Smooth muscle cell (in vitro differentiated cells): ENCODE data around the gene ZFYVE9. TPM values are rescaled to one million over a fixed set of nuclear protein-coding genes. Genes with fewer than 3 reads are reported as not detected.

ENCODE experiments used
- DNase-seq: peaks from one replicate; lab custom pipeline; 2025; ENCODE audit not compliant: unreplicated experiment; lab: John Stamatoyannopoulos, UW
- H2AFZ ChIP-seq: fragments of 200-600 bp; sonication (generic); 2 replicates; pipeline ENCODE4 v1.6.0; 2016; ENCODE audit warnings: antibody characterized with exemption, low read depth, mild to moderate bottlenecking
- H3F3A ChIP-seq: fragments of 200-600 bp; sonication (generic); 2 replicates; pipeline ENCODE4 v1.6.0; 2017; ENCODE audit warnings: antibody characterized with exemption, low read depth
- H3K27ac ChIP-seq: fragments of 200-600 bp; sonication (generic); 2 replicates; pipeline ENCODE4 v1.5.1; 2016; ENCODE audit warnings: low read depth, mild to moderate bottlenecking
- H3K27me3 ChIP-seq: fragments of 200-600 bp; sonication (generic); 2 replicates; pipeline ENCODE4 v1.6.1; 2016; ENCODE audit warnings: low read depth, mild to moderate bottlenecking
- H3K36me3 ChIP-seq: fragments of 200-600 bp; sonication (generic); 2 replicates; pipeline ENCODE4 v1.5.1; 2016; ENCODE audit warnings: low read depth
- H3K4me1 ChIP-seq: fragments of 200-600 bp; sonication (generic); 2 replicates; pipeline ENCODE4 v1.5.1; 2016; ENCODE audit warnings: low read depth
- H3K4me2 ChIP-seq: fragments of 200-600 bp; sonication (generic); 2 replicates; pipeline ENCODE4 v1.6.0; 2016; ENCODE audit warnings: mild to moderate bottlenecking
- H3K4me3 ChIP-seq: fragments of 200-600 bp; sonication (generic); 2 replicates; pipeline ENCODE4 v1.5.1; 2016; ENCODE audit warnings: mild to moderate bottlenecking
- H3K79me2 ChIP-seq: fragments of 200-600 bp; sonication (generic); 2 replicates; pipeline ENCODE4 v1.6.0; 2016; ENCODE audit warnings: low read depth, mild to moderate bottlenecking
- H3K9ac ChIP-seq: fragments of 200-600 bp; sonication (generic); 2 replicates; pipeline ENCODE4 v1.6.0; 2016; ENCODE audit warnings: low read depth
- H3K9me3 ChIP-seq: fragments of 200-600 bp; sonication (generic); replicated peaks from 2 replicates; pipeline ENCODE4 v1.5.1; 2016; ENCODE audit warnings: low read depth
- H4K20me1 ChIP-seq: fragments of 200-600 bp; sonication (generic); 2 replicates; pipeline ENCODE4 v1.6.0; 2016; ENCODE audit warnings: low read depth
- WGBS: methylation state at CpG from one replicate; pipeline ENCODE4 v1.1.7; 2016; ENCODE audit warnings: low lambda C conversion rate; 5-methylcytosine and 5-hydroxymethylcytosine counted together
- polyA plus RNA-seq: library from polyadenylated mRNA; unstranded; fragments of >200 nt; fragmentation: Nextera tagmentation; extraction: Ambion mirVana; gene quantifications from 2 replicates; pipeline ENCODE4 v1.2.1, GENCODE V29; 2016
- total RNA-seq: library from RNA; depleted of rRNA; stranded (reverse); fragments of >200 nt; gene quantifications from 2 replicates; pipeline ENCODE4 v1.2.3, GENCODE V29; 2014
- TF ChIP-seq, protein P1 (sequence below): fragments of 200-600 bp; sonication (generic); IDR thresholded peaks from 2 replicates; pipeline ENCODE4 v1.5.1; 2017; ENCODE audit warnings: borderline replicate concordance, mild to moderate bottlenecking, antibody characterized with exemption; ENCODE audit not compliant: insufficient read depth, poor library complexity, severe bottlenecking

ZFYVE9 gene
- total and polyA plus RNA-seq, 2 experiments from 2014 or later = 2.7 to 19.1 TPM

DNA sequence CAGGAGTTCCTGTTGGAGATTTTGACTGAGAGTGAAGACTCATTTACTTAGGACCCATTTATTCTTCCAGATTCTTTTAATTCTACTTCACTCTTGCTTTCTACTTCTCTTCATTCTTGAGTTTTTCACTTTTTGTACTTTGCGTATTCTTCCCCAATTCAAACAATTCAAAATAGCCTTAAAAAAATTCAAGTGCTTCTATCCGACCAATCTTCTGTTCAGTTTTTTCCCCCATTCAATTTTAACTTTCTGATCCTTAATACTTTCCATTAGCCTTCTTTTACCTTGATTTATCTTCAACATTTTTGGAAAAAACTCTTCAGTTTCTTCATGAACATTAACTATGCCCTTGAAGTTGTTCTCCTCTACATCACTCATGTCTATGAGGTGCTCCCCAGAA is 21.1 kb downstream of the ZFYVE9 start:
- 98% methylated on average over 2 of the region's 2 CpGs for WGBS
- no peaks in the 10 kb centered on the region for H3F3A ChIP-seq
- H2AFZ ChIP-seq = no peak overlapping the region
- no peak overlapping the region for H3K4me3 ChIP-seq
- H3K4me2 ChIP-seq = no peak overlapping the region
- no peaks in the 10 kb centered on the region for H3K9me3 ChIP-seq
- H3K27me3 ChIP-seq = no peaks in the 10 kb centered on the region
- no peaks in the 10 kb centered on the region for H3K4me1 ChIP-seq
- H3K27ac ChIP-seq = no peak overlapping the region
- no peak for DNase-seq
- H3K36me3 ChIP-seq = no peaks in the 10 kb centered on the region
- H3K79me2 ChIP-seq = no peaks in the 10 kb centered on the region
- TF ChIP-seq, protein P1, sequence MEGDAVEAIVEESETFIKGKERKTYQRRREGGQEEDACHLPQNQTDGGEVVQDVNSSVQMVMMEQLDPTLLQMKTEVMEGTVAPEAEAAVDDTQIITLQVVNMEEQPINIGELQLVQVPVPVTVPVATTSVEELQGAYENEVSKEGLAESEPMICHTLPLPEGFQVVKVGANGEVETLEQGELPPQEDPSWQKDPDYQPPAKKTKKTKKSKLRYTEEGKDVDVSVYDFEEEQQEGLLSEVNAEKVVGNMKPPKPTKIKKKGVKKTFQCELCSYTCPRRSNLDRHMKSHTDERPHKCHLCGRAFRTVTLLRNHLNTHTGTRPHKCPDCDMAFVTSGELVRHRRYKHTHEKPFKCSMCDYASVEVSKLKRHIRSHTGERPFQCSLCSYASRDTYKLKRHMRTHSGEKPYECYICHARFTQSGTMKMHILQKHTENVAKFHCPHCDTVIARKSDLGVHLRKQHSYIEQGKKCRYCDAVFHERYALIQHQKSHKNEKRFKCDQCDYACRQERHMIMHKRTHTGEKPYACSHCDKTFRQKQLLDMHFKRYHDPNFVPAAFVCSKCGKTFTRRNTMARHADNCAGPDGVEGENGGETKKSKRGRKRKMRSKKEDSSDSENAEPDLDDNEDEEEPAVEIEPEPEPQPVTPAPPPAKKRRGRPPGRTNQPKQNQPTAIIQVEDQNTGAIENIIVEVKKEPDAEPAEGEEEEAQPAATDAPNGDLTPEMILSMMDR = no peak
- H4K20me1 ChIP-seq = peaks cover 31% of the 10 kb centered on the region
- no peak overlapping the region for H3K9ac ChIP-seq

DNA sequence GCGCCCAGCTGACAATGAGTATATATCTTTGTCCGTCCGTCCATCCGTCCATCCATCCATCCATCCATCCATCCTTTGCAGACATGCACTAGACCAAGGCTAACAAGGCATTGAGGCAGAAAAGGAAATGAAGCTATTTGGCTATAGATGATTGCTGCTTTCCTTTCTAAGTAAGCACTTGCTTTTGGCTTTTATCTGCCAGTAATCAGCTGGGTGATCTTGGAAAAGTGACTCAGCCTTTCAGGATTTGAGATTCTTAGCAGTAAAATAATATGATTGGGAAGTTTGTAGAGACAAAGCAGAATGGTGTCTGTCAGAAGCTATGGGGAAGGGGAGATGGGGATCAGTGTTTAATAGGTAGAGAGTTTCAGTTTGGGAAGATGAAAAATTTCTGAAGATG is 22.7 kb downstream of the ZFYVE9 start:
- no peak for DNase-seq
- H3K4me1 ChIP-seq = no peaks in the 10 kb centered on the region
- H3F3A ChIP-seq = no peaks in the 10 kb centered on the region
- no peak overlapping the region for H3K9ac ChIP-seq
- H3K4me2 ChIP-seq = no peak overlapping the region
- no peak overlapping the region for H3K27ac ChIP-seq
- H3K9me3 ChIP-seq = no peaks in the 10 kb centered on the region
- H3K36me3 ChIP-seq = no peaks in the 10 kb centered on the region
- H3K79me2 ChIP-seq = no peaks in the 10 kb centered on the region
- peaks cover 31% of the 10 kb centered on the region for H4K20me1 ChIP-seq
- TF ChIP-seq, protein P1 = no peak
- WGBS = 90% methylated on average over 4 of the region's 4 CpGs
- H3K4me3 ChIP-seq = no peak overlapping the region
- no peaks in the 10 kb centered on the region for H3K27me3 ChIP-seq
- H2AFZ ChIP-seq = no peak overlapping the region

DNA sequence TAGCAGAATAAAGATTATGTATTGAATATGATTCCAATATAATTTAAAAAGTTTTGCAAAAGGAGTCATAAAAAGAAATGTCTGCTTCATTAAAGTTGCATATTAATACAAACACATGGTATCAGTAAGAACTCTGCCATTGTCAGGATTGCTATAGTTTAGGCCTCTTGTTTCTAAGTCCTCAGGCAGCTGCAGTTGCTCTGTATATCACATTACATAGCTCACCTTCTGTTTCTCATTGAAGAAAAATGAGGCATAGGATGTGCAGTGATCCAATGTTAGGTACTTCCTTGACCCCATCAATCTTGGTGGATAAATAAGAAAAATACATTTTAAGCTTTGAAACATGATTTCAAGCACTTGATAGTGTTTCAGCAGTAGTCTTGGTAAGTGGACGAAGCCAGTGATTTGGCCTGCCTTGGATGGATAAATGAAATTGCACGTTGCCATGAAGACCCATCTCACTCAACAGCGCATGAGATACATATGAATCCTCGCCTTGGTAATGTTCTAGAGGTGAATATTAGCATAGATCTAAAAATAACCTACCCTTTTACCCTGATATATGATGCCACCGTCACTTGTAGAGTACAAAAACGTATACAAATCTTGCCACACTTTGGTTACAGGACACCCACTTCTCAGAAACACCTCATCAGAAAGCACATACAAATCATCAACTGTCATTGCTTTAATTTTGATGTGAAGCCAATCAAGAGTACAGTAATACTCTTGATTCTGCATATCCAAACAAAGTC is 25.3 kb downstream of the ZFYVE9 start:
- no peak for DNase-seq
- no peak overlapping the region for H3K4me3 ChIP-seq
- H3K4me1 ChIP-seq = no peaks in the 10 kb centered on the region
- no peaks in the 10 kb centered on the region for H3F3A ChIP-seq
- TF ChIP-seq, protein P1 = no peak
- no peaks in the 10 kb centered on the region for H3K79me2 ChIP-seq
- no peak overlapping the region for H2AFZ ChIP-seq
- H3K27ac ChIP-seq = no peak overlapping the region
- 94% methylated on average over 6 of the region's 6 CpGs for WGBS
- H3K4me2 ChIP-seq = no peak overlapping the region
- no peaks in the 10 kb centered on the region for H3K9me3 ChIP-seq
- H3K27me3 ChIP-seq = no peaks in the 10 kb centered on the region
- H3K9ac ChIP-seq = no peak overlapping the region
- H3K36me3 ChIP-seq = no peaks in the 10 kb centered on the region
- peaks cover 22% of the 10 kb centered on the region for H4K20me1 ChIP-seq
